ENCODE measurements around the gene KERA.
"Not testable (repeated sequence)": the region's sequence is repeated elsewhere in the genome, so short reads cannot be mapped to it uniquely, and the experiment has no call there.

The KERA gene

GRCh38 chr12:91091916-91092715 lies 34.3 kb upstream of the KERA start:
- DNase-seq, result no peak
- no peak for TF ChIP-seq GATA1 (IDR thresholded peaks at IDR 0.05; ENCODE audit: low read depth, low read length)
- TF ChIP-seq POLR2A (IDR thresholded peaks at IDR 0.05; ENCODE audit: low read length), result no peak

GRCh38 chr12:91089953-91090352 lies 32.1 kb upstream of the KERA start:
- DNase-seq, result not testable (repeated sequence)

- TF ChIP-seq POLR2A (IDR thresholded peaks at IDR 0.05; ENCODE audit: low read length) (no peak), GATA1 (IDR thresholded peaks at IDR 0.05; ENCODE audit: low read depth, low read length) (no peak)
Observed at GRCh38 chr12:91080041-91080440, 22.2 kb upstream of the KERA start.

GRCh38 chr12:91078501-91078900 lies 20.7 kb upstream of the KERA start:
- TF ChIP-seq GATA1 (IDR thresholded peaks at IDR 0.05; ENCODE audit: low read depth, low read length) (no peak), POLR2A (IDR thresholded peaks at IDR 0.05; ENCODE audit: low read length) (no peak)
- DNase-seq, result no peak

More at GRCh38 chr12:91080041-91080440, 22.2 kb upstream of the KERA start:
- DNase-seq, result no peak

- TF ChIP-seq POLR2A (IDR thresholded peaks at IDR 0.05; ENCODE audit: low read length) (no peak), GATA1 (IDR thresholded peaks at IDR 0.05; ENCODE audit: low read depth, low read length) (no peak)
- DNase-seq, result no peak
Observed at GRCh38 chr12:91077228-91077954, 19.6 kb upstream of the KERA start.

GRCh38 chr12:91074851-91075250 lies 17.0 kb upstream of the KERA start:
- DNase-seq, result no peak
- TF ChIP-seq POLR2A (IDR thresholded peaks at IDR 0.05; ENCODE audit: low read length), result no peak
- TF ChIP-seq GATA1 (IDR thresholded peaks at IDR 0.05; ENCODE audit: low read depth, low read length), result no peak

- TF ChIP-seq POLR2A (IDR thresholded peaks at IDR 0.05; ENCODE audit: low read length) (no peak), GATA1 (IDR thresholded peaks at IDR 0.05; ENCODE audit: low read depth, low read length) (no peak)
- DNase-seq, result no peak
Observed at GRCh38 chr12:91074154-91074709, 16.4 kb upstream of the KERA start.

GRCh38 chr12:91073426-91073825 lies 15.6 kb upstream of the KERA start:
- no peak for TF ChIP-seq POLR2A (IDR thresholded peaks at IDR 0.05; ENCODE audit: low read length)
- TF ChIP-seq GATA1 (IDR thresholded peaks at IDR 0.05; ENCODE audit: low read depth, low read length), result no peak
- DNase-seq, result no peak

GRCh38 chr12:91072931-91073330 lies 15.1 kb upstream of the KERA start:
- TF ChIP-seq POLR2A (IDR thresholded peaks at IDR 0.05; ENCODE audit: low read length) (no peak), GATA1 (IDR thresholded peaks at IDR 0.05; ENCODE audit: low read depth, low read length) (no peak)
- DNase-seq, result no peak

- no peak for DNase-seq
- TF ChIP-seq POLR2A (IDR thresholded peaks at IDR 0.05; ENCODE audit: low read length) (no peak), GATA1 (IDR thresholded peaks at IDR 0.05; ENCODE audit: low read depth, low read length) (no peak)
Observed at GRCh38 chr12:91070936-91071335, 13.1 kb upstream of the KERA start.

GRCh38 chr12:91065396-91065795 lies 7.6 kb upstream of the KERA start:
- DNase-seq, result no peak
- TF ChIP-seq GATA1 (IDR thresholded peaks at IDR 0.05; ENCODE audit: low read depth, low read length) (no peak), POLR2A (IDR thresholded peaks at IDR 0.05; ENCODE audit: low read length) (no peak)

- TF ChIP-seq POLR2A (IDR thresholded peaks at IDR 0.05; ENCODE audit: low read length), result no peak
- no peak for TF ChIP-seq GATA1 (IDR thresholded peaks at IDR 0.05; ENCODE audit: low read depth, low read length)
- no peak for DNase-seq
Observed at GRCh38 chr12:91064640-91065039, 6.8 kb upstream of the KERA start.

- TF ChIP-seq POLR2A (IDR thresholded peaks at IDR 0.05; ENCODE audit: low read length), result no peak
- no peak for TF ChIP-seq GATA1 (IDR thresholded peaks at IDR 0.05; ENCODE audit: low read depth, low read length)
- DNase-seq, result no peak
Observed at GRCh38 chr12:91061091-91061490, 3.3 kb upstream of the KERA start.

GRCh38 chr12:91059211-91059610 lies 1.4 kb upstream of the KERA start:
- no peak for TF ChIP-seq GATA1 (IDR thresholded peaks at IDR 0.05; ENCODE audit: low read depth, low read length)
- no peak for TF ChIP-seq POLR2A (IDR thresholded peaks at IDR 0.05; ENCODE audit: low read length)
- no peak for DNase-seq

GRCh38 chr12:91058786-91059185 lies 962 bp upstream of the KERA start:
- no peak for TF ChIP-seq GATA1 (IDR thresholded peaks at IDR 0.05; ENCODE audit: low read depth, low read length)
- TF ChIP-seq POLR2A (IDR thresholded peaks at IDR 0.05; ENCODE audit: low read length), result no peak
- DNase-seq, result no peak

Measured in erythroblast (primary cell).